GM12892 (cell line): ENCODE results near the gene SNORC.

Experiments used
- POLR2A ChIP-seq: IDR thresholded peaks from 2 replicates; pipeline ENCODE4 v1.6.1; 2011; ENCODE audit warnings: low read depth, low read length, control low read depth
- TAF1 ChIP-seq: IDR thresholded peaks from 2 replicates; pipeline ENCODE4 v1.6.1; 2011; ENCODE audit warnings: low read depth, mild to moderate bottlenecking, control low read depth, low read length, borderline replicate concordance

- TF ChIP-seq POLR2A (no peak), TAF1 (no peak)
Measured at GRCh38 chr2:232890536-232890895, 20.5 kb downstream of the SNORC start.
